ENCODE data around the gene SPANXA2.
"Not testable (repeated sequence)": the region's sequence is repeated elsewhere in the genome, so short reads cannot be mapped to it uniquely, and the experiment has no call there.

Gene SPANXA2

GRCh38 chrX:141589408-141589807 is at the start of gene SPANXA2:
Gene SPANXA2, plus strand, starts transcription at chrX:141589708. Its CDS starts 60 bp downstream, at chrX:141589768.
- not testable (repeated sequence) for DNase-seq (ENCODE audit: low spot score)

- not testable (repeated sequence) for DNase-seq (ENCODE audit: low spot score)
These were observed 47.0 kb upstream of the SPANXA2 start for GRCh38 chrX:141542551-141542950.

- DNase-seq (ENCODE audit: low spot score): not testable (repeated sequence)
These were observed 4.9 kb upstream of the SPANXA2 start, which contains the start of gene SPANXA1 for GRCh38 chrX:141584638-141585037. Gene SPANXA1, minus strand, starts transcription at chrX:141584738. Its CDS starts 60 bp downstream, at chrX:141584678.

- no peak for DNase-seq (ENCODE audit: low spot score)
These were observed 19.6 kb downstream of the SPANXA2 start for GRCh38 chrX:141609111-141609510.

GRCh38 chrX:141619336-141619735 is 29.8 kb downstream of the SPANXA2 start:
- no peak for DNase-seq (ENCODE audit: low spot score)

- DNase-seq (ENCODE audit: low spot score): no peak
These were observed 42.6 kb downstream of the SPANXA2 start for GRCh38 chrX:141632124-141632523.

- DNase-seq (ENCODE audit: low spot score): no peak
These were observed 49.0 kb downstream of the SPANXA2 start for GRCh38 chrX:141638550-141638949.
